ENCODE measurements around the gene PRSS27. TPM values are rescaled to one million over a fixed set of nuclear protein-coding genes. Genes with fewer than 3 reads are reported as not detected.

Gene PRSS27
- total RNA-seq, 2 donors from 2014 or later: 2.1 TPM; not detected in 1

GRCh38 chr16:2706085-2706484, 13.9 kb downstream of the PRSS27 start:
- 93% methylated on average over 17 of the region's 17 CpGs; no CpG with 5 or more reads in 1 of the 2 donors for WGBS, 2 donors
- Histone ChIP-seq H3K4me3 (no peak overlapping the region), H3K36me3 (replicated peaks in 1 of 2; ENCODE audit: insufficient read depth in 1 of 2, low read depth in 2 of 2) (peaks cover 5 to 12% of the 10 kb centered on the region in 2 donors), H3K9me3 (no peaks in the 10 kb centered on the region), H3K27ac (no peak overlapping the region), H3K27me3 (no peaks in the 10 kb centered on the region), H3K4me1 (no peaks in the 10 kb centered on the region)
- no peak for TF ChIP-seq POLR2A (IDR thresholded peaks at IDR 0.05)
- TF ChIP-seq, protein P1, sequence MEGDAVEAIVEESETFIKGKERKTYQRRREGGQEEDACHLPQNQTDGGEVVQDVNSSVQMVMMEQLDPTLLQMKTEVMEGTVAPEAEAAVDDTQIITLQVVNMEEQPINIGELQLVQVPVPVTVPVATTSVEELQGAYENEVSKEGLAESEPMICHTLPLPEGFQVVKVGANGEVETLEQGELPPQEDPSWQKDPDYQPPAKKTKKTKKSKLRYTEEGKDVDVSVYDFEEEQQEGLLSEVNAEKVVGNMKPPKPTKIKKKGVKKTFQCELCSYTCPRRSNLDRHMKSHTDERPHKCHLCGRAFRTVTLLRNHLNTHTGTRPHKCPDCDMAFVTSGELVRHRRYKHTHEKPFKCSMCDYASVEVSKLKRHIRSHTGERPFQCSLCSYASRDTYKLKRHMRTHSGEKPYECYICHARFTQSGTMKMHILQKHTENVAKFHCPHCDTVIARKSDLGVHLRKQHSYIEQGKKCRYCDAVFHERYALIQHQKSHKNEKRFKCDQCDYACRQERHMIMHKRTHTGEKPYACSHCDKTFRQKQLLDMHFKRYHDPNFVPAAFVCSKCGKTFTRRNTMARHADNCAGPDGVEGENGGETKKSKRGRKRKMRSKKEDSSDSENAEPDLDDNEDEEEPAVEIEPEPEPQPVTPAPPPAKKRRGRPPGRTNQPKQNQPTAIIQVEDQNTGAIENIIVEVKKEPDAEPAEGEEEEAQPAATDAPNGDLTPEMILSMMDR (IDR thresholded peaks at IDR 0.05): no peak
- DNase-seq (no peak), ATAC-seq (no peak)
- intact Hi-C loops (cut with DNase I): no loop called here

GRCh38 chr16:2705351-2705750, 14.7 kb downstream of the PRSS27 start:
- 80 to 92% methylated on average over 2 to 10 of the region's 10 CpGs for WGBS, 2 donors
- no peak overlapping the region for H3K4me3 ChIP-seq
- no peak overlapping the region for H3K27ac ChIP-seq
- H3K27me3 ChIP-seq: no peaks in the 10 kb centered on the region
- intact Hi-C loops (cut with DNase I): no loop called here
- no peaks in the 10 kb centered on the region for H3K9me3 ChIP-seq
- TF ChIP-seq, protein P1 (IDR thresholded peaks at IDR 0.05): no peak
- no peak for TF ChIP-seq POLR2A (IDR thresholded peaks at IDR 0.05)
- peaks cover 7 to 12% of the 10 kb centered on the region in 2 donors for H3K36me3 ChIP-seq (replicated peaks in 1 of 2; ENCODE audit: insufficient read depth in 1 of 2, low read depth in 2 of 2)
- no peak for DNase-seq
- no peak for ATAC-seq
- H3K4me1 ChIP-seq: no peaks in the 10 kb centered on the region

GRCh38 chr16:2704983-2705275, 15.1 kb downstream of the PRSS27 start:
- Histone ChIP-seq H3K4me1 (no peaks in the 10 kb centered on the region), H3K27ac (no peak overlapping the region), H3K27me3 (no peaks in the 10 kb centered on the region), H3K9me3 (no peaks in the 10 kb centered on the region), H3K36me3 (replicated peaks in 1 of 2; ENCODE audit: insufficient read depth in 1 of 2, low read depth in 2 of 2) (peaks cover 11 to 12% of the 10 kb centered on the region in 2 donors), H3K4me3 (no peak overlapping the region)
- TF ChIP-seq, protein P1 (IDR thresholded peaks at IDR 0.05): no peak
- TF ChIP-seq POLR2A (IDR thresholded peaks at IDR 0.05): no peak
- DNase-seq (no peak), ATAC-seq (no peak)
- intact Hi-C loops (cut with DNase I): no loop called here
- 94% methylated on average over 14 of the region's 14 CpGs; no CpG with 5 or more reads in 1 of the 2 donors for WGBS, 2 donors

GRCh38 chr16:2704166-2704982, 15.7 kb downstream of the PRSS27 start:
- Histone ChIP-seq H3K27me3 (no peaks in the 10 kb centered on the region), H3K4me1 (no peaks in the 10 kb centered on the region), H3K9me3 (no peaks in the 10 kb centered on the region), H3K27ac (no peak overlapping the region), H3K4me3 (no peak overlapping the region), H3K36me3 (replicated peaks in 1 of 2; ENCODE audit: insufficient read depth in 1 of 2, low read depth in 2 of 2) (peaks cover 12 to 14% of the 10 kb centered on the region in 2 donors)
- DNase-seq (no peak), ATAC-seq (no peak)
- 90 to 95% methylated on average over 11 to 30 of the region's 33 CpGs for WGBS, 2 donors
- intact Hi-C loops (cut with DNase I): no loop called here
- TF ChIP-seq POLR2A (IDR thresholded peaks at IDR 0.05): no peak
- TF ChIP-seq, protein P1 (IDR thresholded peaks at IDR 0.05): no peak
